Activated B cell treated with CpG ODN at 0.5 μM for 24 hours (primary cell): ENCODE measurements around the gene KSR2. TPM values are rescaled to one million over a fixed set of nuclear protein-coding genes. Genes with fewer than 3 reads are reported as not detected.
"Not testable (repeated sequence)": the region's sequence is repeated elsewhere in the genome, so short reads cannot be mapped to it uniquely, and the experiment has no call there.

Experiments used
- ATAC-seq: fragments of 200-7000 bp; cut with Tn5 transposase; one replicate; pipeline ENCODE4 v1.10.0; 2021; ENCODE audit warnings: low read depth, mild to moderate bottlenecking, moderate library complexity
- CTCF ChIA-PET: fragments of 350-600 bp; sonication (Branson Sonifier 250); formaldehyde crosslinking; loops from one replicate; lab custom pipeline; 2021; ENCODE audit warnings: antibody characterized with exemption; lab: Charles Lee
- POLR2A ChIA-PET: fragments of 350-600 bp; sonication (Branson Sonifier 250); formaldehyde crosslinking; loops from one replicate; lab custom pipeline; 2021; ENCODE audit warnings: antibody characterized with exemption; lab: Charles Lee
- DNase-seq: peaks from one replicate; pipeline ENCODE4 v3.0.0; 2022
- H3K27ac Mint-ChIP-seq: one replicate; pipeline ENCODE4 v1.8.0; 2020; ENCODE audit warnings: mixed read lengths
- H3K27me3 Mint-ChIP-seq: one replicate; pipeline ENCODE4 v1.8.0; 2021; ENCODE audit warnings: mixed read lengths
- H3K36me3 Mint-ChIP-seq: one replicate; pipeline ENCODE4 v1.8.0; 2021; ENCODE audit warnings: low read depth, mixed read lengths
- H3K4me1 Mint-ChIP-seq: one replicate; pipeline ENCODE4 v1.8.0; 2021; ENCODE audit warnings: mixed read lengths
- H3K4me3 Mint-ChIP-seq: one replicate; pipeline ENCODE4 v1.8.0; 2020; ENCODE audit warnings: mild to moderate bottlenecking, mixed read lengths
- H3K9me3 Mint-ChIP-seq: one replicate; pipeline ENCODE4 v1.8.0; 2020; ENCODE audit warnings: mixed read lengths
- intact Hi-C: fragments of 100-400 bp; cut with micrococcal nuclease; formaldehyde crosslinking; loops from one replicate; pipeline ENCODE4 v1.15.1; 2024
- total RNA-seq: library from RNA; stranded (reverse); gene quantifications from 2 replicates; pipeline ENCODE4 v1.2.3, GENCODE V29; 2022
- TF ChIP-seq, protein P1 (sequence below): fragments of 200-600 bp; IDR thresholded peaks from one replicate; pipeline ENCODE4 v1.8.0; 2022; ENCODE audit warnings: antibody characterized with exemption, mild to moderate bottlenecking

The KSR2 gene
- total RNA-seq, 1 donor from 2014 or later = not detected

DNA sequence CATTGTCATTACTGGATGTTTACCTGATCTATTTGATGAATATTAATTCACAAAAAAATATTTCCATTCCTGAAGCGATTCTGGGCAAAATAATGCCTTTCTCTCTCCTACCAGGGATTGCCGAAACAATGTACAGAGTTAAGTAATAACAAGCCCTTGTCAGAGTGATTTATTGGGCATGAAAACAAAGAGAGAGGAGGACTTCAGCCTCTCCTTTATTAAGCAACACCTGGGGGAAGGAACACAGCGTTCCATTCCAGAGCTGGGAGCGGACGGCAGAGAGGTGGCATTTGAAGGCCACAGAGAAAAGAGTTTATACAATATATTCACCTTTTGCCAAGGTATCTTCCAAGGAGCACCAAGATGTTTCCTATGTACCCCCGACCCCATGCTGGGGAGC lies 165.8 kb downstream of the KSR2 start:
- ChIA-PET CTCF (no interaction called here), POLR2A (no interaction called here)
- DNase-seq = no peak
- peaks cover 4% of the 10 kb centered on the region for H3K27me3 Mint-ChIP-seq
- no peak overlapping the region for H3K27ac Mint-ChIP-seq
- H3K9me3 Mint-ChIP-seq = peaks cover 3% of the 10 kb centered on the region
- ATAC-seq = no peak
- H3K4me1 Mint-ChIP-seq = no peaks in the 10 kb centered on the region
- no peaks in the 10 kb centered on the region for H3K36me3 Mint-ChIP-seq
- intact Hi-C loops = no loop called here
- TF ChIP-seq, protein P1, sequence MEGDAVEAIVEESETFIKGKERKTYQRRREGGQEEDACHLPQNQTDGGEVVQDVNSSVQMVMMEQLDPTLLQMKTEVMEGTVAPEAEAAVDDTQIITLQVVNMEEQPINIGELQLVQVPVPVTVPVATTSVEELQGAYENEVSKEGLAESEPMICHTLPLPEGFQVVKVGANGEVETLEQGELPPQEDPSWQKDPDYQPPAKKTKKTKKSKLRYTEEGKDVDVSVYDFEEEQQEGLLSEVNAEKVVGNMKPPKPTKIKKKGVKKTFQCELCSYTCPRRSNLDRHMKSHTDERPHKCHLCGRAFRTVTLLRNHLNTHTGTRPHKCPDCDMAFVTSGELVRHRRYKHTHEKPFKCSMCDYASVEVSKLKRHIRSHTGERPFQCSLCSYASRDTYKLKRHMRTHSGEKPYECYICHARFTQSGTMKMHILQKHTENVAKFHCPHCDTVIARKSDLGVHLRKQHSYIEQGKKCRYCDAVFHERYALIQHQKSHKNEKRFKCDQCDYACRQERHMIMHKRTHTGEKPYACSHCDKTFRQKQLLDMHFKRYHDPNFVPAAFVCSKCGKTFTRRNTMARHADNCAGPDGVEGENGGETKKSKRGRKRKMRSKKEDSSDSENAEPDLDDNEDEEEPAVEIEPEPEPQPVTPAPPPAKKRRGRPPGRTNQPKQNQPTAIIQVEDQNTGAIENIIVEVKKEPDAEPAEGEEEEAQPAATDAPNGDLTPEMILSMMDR = no peak
- H3K4me3 Mint-ChIP-seq = no peak overlapping the region

DNA sequence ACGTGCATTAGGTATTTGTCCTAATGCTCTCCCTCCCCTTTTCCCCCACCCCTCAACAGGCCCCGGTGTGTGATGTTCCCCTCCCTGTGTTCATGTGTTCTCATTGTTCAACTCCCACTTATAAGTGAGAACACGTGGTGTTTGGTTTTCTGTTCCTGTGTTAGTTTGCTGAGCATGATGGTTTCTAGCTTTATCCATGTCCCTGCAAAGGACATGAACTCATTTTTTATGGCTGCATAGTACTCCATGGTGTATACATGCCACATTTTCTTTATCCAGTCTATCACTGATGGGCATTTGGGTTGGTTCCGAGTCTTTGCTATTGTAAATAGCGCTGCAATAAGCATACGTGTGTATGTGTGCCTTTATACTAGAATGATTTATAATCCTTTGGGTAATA lies 168.1 kb downstream of the KSR2 start:
- intact Hi-C loops, DNase-seq, H3K27ac Mint-ChIP-seq, H3K4me3 Mint-ChIP-seq, H3K4me1 Mint-ChIP-seq, ATAC-seq, H3K36me3 Mint-ChIP-seq, H3K27me3 Mint-ChIP-seq, H3K9me3 Mint-ChIP-seq, POLR2A ChIA-PET, CTCF ChIA-PET: not testable (repeated sequence)

DNA sequence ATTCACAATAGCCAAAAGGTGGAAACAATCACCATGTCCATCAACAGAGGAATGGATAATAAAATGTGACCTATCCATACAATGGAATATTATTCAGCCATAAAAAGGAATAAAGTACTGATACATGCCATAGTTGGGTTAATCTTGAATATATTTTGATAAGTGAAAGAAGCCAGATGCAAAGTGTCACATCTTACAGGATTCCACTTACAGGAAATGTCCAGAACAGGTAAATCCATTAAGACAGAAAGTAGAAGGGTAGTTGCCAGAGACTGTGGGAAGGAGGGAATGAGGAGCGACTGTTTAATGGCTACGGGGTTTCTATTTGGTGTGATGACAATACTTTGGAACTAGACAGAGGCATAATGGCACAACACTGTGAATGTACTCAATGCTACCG lies 171.6 kb downstream of the KSR2 start:
- TF ChIP-seq, protein P1 = no peak
- H3K4me1 Mint-ChIP-seq = no peaks in the 10 kb centered on the region
- DNase-seq = no peak
- intact Hi-C loops = no loop called here
- peaks cover 6% of the 10 kb centered on the region for H3K9me3 Mint-ChIP-seq
- no peak overlapping the region for H3K4me3 Mint-ChIP-seq
- H3K27me3 Mint-ChIP-seq = peaks cover 3% of the 10 kb centered on the region
- ATAC-seq = no peak
- ChIA-PET CTCF (no interaction called here), POLR2A (no interaction called here)
- H3K36me3 Mint-ChIP-seq = no peaks in the 10 kb centered on the region
- no peak overlapping the region for H3K27ac Mint-ChIP-seq

DNA sequence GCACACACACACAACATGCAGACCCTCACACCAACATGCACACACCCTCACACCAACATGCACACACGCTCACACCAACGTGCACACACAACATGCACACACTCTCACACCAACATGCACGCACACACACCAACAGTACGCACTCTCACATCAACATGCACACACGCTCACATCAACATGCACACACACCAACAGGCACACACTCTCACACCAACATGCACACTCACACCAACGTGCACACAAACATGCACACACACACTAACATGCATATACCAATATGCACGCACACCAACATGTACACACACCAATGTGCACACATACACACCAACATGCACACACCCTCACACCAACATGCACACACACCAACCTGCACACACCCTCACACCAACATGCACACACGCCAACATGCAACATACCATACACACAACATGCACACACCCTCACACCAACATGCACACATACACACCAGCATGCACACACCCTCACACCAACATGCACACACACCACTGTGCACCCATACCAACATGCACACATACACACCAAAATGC lies 175.8 kb downstream of the KSR2 start:
- CTCF ChIA-PET = no interaction called here
- Mint-ChIP-seq H3K9me3 (peaks cover 6% of the 10 kb centered on the region), H3K4me1 (no peaks in the 10 kb centered on the region), H3K27me3 (no peaks in the 10 kb centered on the region), H3K4me3 (no peak overlapping the region), H3K27ac (no peak overlapping the region), H3K36me3 (no peaks in the 10 kb centered on the region)
- TF ChIP-seq, protein P1 = no peak
- intact Hi-C loops = no loop called here
- no peak for ATAC-seq
- DNase-seq = no peak
- POLR2A ChIA-PET = no interaction called here

DNA sequence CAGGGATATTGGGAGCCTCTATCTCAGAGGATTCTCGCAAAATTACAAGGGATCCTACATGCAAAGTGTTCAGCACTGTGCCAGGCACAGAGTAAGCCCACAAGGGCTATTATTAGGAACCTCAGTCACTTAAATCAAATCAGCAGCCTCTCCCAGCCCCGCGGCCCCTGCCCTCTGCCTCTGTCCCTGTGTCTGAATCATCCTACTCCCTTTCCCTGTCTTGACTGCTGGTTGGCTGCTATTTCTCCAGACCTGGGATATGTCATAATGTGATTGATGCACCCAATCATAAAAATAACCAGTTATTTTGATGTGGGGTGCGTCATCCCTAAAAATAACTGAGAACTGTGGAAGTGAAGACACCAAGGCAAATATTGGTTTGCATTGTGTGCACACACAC lies 176.3 kb downstream of the KSR2 start:
- Mint-ChIP-seq H3K4me1 (no peaks in the 10 kb centered on the region), H3K27ac (no peak overlapping the region), H3K4me3 (no peak overlapping the region), H3K9me3 (peaks cover 6% of the 10 kb centered on the region), H3K27me3 (no peaks in the 10 kb centered on the region), H3K36me3 (no peaks in the 10 kb centered on the region)
- POLR2A ChIA-PET = no interaction called here
- intact Hi-C loops = no loop called here
- CTCF ChIA-PET = no interaction called here
- ATAC-seq = no peak
- no peak for DNase-seq
- TF ChIP-seq, protein P1 = no peak

DNA sequence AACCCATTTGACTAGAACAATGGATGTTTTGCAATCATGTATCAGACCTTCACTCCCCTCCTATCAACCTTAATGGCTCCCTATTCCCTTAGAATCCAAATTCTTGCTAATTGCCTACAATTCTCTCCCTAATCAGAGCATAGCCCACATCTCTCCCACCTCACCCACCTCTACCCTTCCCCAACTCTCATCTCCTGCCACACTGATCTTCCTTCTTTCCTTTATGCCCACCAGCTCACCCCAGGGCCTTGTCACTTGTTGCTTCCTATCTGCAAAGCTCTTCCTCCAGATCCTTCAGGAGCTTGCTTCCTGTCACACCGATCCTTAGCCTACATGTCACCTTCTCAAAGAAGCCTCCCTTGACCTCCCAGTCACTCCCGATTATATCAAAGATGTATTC lies 177.8 kb downstream of the KSR2 start:
- ATAC-seq = no peak
- Mint-ChIP-seq H3K4me1 (no peaks in the 10 kb centered on the region), H3K36me3 (no peaks in the 10 kb centered on the region), H3K4me3 (no peak overlapping the region), H3K9me3 (no peaks in the 10 kb centered on the region), H3K27me3 (no peaks in the 10 kb centered on the region), H3K27ac (no peak overlapping the region)
- intact Hi-C loops = no loop called here
- TF ChIP-seq, protein P1 = no peak
- POLR2A ChIA-PET = no interaction called here
- DNase-seq = no peak
- CTCF ChIA-PET = no interaction called here
